ENCODE measurements around the gene PLB1.

The PLB1 gene

GRCh38 chr2:28620801-28621171 lies 124.9 kb downstream of the PLB1 start:
- TF ChIP-seq CTCF (IDR thresholded peaks at IDR 0.05) = no peak

GRCh38 chr2:28621172-28622100 lies 125.6 kb downstream of the PLB1 start:
- peak; percentile 54 for TF ChIP-seq CTCF (IDR thresholded peaks at IDR 0.05)

- TF ChIP-seq CTCF (IDR thresholded peaks at IDR 0.05) = no peak
These were observed 126.2 kb downstream of the PLB1 start for GRCh38 chr2:28622101-28622499.

GRCh38 chr2:28623582-28624405 lies 127.9 kb downstream of the PLB1 start:
- TF ChIP-seq CTCF (IDR thresholded peaks at IDR 0.05) = no peak

- TF ChIP-seq CTCF (IDR thresholded peaks at IDR 0.05) = no peak
These were observed 128.6 kb downstream of the PLB1 start for GRCh38 chr2:28624436-28624792.

GRCh38 chr2:28624793-28625701 lies 129.2 kb downstream of the PLB1 start:
- TF ChIP-seq CTCF (IDR thresholded peaks at IDR 0.05) = no peak

GRCh38 chr2:28626376-28626775 lies 130.5 kb downstream of the PLB1 start:
- TF ChIP-seq CTCF (IDR thresholded peaks at IDR 0.05) = no peak

Measured in LNCAP (cell line).